Esophagus squamous epithelium (tissue), 5 donors: Measurements from ENCODE around the gene C5orf63. TPM values are rescaled to one million over a fixed set of nuclear protein-coding genes. Genes with fewer than 3 reads are reported as not detected.

ENCODE experiments used
- DNase-seq: peaks from one replicate; lab custom pipeline; 2025; lab: John Stamatoyannopoulos, UW
- H3K27ac ChIP-seq, 4 donors: fragments of 200-600 bp; sonication (generic); one replicate each; pipeline ENCODE4 v1.5.1; 2016 to 2019; ENCODE audit warnings: mild to moderate bottlenecking in 1 of 4
- H3K27me3 ChIP-seq, 4 donors: fragments of 200-600 bp; sonication (generic); 1 replicate in 3 of 4; 2 replicates in 1 of 4; pipeline versions ENCODE4 v1.5.1 to v1.6.0; 2017 to 2021; ENCODE audit warnings: antibody characterized with exemption in 1 of 4
- H3K36me3 ChIP-seq, 3 donors: fragments of 200-600 bp; sonication (generic); one replicate each; pipeline ENCODE4 v1.5.1; 2016 to 2019
- H3K4me1 ChIP-seq, 3 donors: fragments of 200-600 bp; sonication (generic); one replicate each; pipeline ENCODE4 v1.5.1; 2017 to 2019
- H3K4me3 ChIP-seq, 4 donors: fragments of 200-600 bp; sonication (generic); 1 replicate in 3 of 4; 2 replicates in 1 of 4; pipeline ENCODE4 v1.5.1; 2016 to 2019; ENCODE audit warnings: mild to moderate bottlenecking in 2 of 4, moderate library complexity in 1 of 4
- H3K9me3 ChIP-seq, 3 donors: fragments of 200-600 bp; sonication (generic); one replicate each; pipeline ENCODE4 v1.5.1; 2016 to 2019
- POLR2A ChIP-seq, 4 donors: fragments of 450-650 bp; IDR thresholded peaks; one replicate each; pipeline ENCODE4 v1.6.1; 2017; ENCODE audit warnings: antibody characterized with exemption in 4 of 4, mild to moderate bottlenecking in 4 of 4, moderate library complexity in 3 of 4
- WGBS, 2 donors: methylation state at CpG; one replicate each; pipeline ENCODE4 v1.1.5; 2018; 5-methylcytosine and 5-hydroxymethylcytosine counted together
- intact Hi-C: fragments of 100-400 bp; cut with DNase I; formaldehyde crosslinking; loops from one replicate; pipeline ENCODE4 v1.15.0; 2022
- total RNA-seq, 4 donors: library from RNA; depleted of rRNA; stranded (reverse); fragments of >200 nt; gene quantifications; one replicate each; pipeline ENCODE4 v1.1.0, GENCODE V29; 2016
- TF ChIP-seq, protein P1 (sequence below), 6 experiments: fragments of 450-650 bp in 4 of 6; fragments of 200-600 bp in 2 of 6; sonication (generic) in 2 of 6; IDR thresholded peaks; one replicate each; pipeline ENCODE4 v1.5.1; 2016 to 2019; ENCODE audit warnings: antibody characterized with exemption in 6 of 6, mild to moderate bottlenecking in 4 of 6, moderate library complexity in 4 of 6
- donor health status: DM: yes; HTN: yes; CAD: no.

The C5orf63 gene
- total RNA-seq, 4 donors from 2014 or later = 3.4 to 5.1 (median 3.9) TPM

DNA sequence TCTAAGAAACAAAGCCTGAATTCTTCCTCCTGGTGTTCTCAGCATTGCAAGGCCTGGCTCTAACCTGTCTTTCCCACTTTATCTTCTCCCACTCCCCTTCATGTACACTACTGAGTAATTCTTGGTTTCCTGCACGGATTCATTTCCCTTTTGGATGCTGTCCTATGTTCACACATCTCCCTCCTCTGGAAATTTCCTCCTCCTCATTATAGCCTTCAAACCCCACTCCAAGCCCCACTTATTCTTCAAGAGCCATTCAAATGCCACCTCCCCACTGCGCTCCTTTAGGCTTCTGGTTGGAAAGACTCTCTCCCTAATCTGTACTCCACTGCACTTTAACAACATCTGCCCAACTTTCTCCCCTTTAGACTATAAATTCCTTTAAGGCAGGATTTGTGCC is 28.2 kb upstream of the C5orf63 start:
- H3K27me3 ChIP-seq = peaks cover 0 to 2% (median 0%) of the 10 kb centered on the region in 4 donors
- H3K4me1 ChIP-seq = no peaks in the 10 kb centered on the region
- 59 to 71% methylated on average over 2 of the region's 2 CpGs for WGBS, 2 donors
- intact Hi-C loops = no loop called here
- H3K9me3 ChIP-seq = no peaks in the 10 kb centered on the region
- H3K27ac ChIP-seq = no peak overlapping the region
- H3K36me3 ChIP-seq = no peaks in the 10 kb centered on the region
- TF ChIP-seq, protein P1, sequence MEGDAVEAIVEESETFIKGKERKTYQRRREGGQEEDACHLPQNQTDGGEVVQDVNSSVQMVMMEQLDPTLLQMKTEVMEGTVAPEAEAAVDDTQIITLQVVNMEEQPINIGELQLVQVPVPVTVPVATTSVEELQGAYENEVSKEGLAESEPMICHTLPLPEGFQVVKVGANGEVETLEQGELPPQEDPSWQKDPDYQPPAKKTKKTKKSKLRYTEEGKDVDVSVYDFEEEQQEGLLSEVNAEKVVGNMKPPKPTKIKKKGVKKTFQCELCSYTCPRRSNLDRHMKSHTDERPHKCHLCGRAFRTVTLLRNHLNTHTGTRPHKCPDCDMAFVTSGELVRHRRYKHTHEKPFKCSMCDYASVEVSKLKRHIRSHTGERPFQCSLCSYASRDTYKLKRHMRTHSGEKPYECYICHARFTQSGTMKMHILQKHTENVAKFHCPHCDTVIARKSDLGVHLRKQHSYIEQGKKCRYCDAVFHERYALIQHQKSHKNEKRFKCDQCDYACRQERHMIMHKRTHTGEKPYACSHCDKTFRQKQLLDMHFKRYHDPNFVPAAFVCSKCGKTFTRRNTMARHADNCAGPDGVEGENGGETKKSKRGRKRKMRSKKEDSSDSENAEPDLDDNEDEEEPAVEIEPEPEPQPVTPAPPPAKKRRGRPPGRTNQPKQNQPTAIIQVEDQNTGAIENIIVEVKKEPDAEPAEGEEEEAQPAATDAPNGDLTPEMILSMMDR (IDR thresholded peaks at IDR 0.05) = no peak
- TF ChIP-seq POLR2A (IDR thresholded peaks at IDR 0.05) = no peak
- no peak for DNase-seq
- no peak overlapping the region for H3K4me3 ChIP-seq

- TF ChIP-seq, protein P1 (IDR thresholded peaks at IDR 0.05) = no peak
- no peak for TF ChIP-seq POLR2A (IDR thresholded peaks at IDR 0.05)
- Histone ChIP-seq H3K4me3 (no peak overlapping the region), H3K4me1 (no peaks in the 10 kb centered on the region), H3K9me3 (no peaks in the 10 kb centered on the region), H3K27ac (no peak overlapping the region), H3K27me3 (peaks cover 0 to 6% (median 0%) of the 10 kb centered on the region in 4 donors), H3K36me3 (no peaks in the 10 kb centered on the region)
- DNase-seq = no peak
- intact Hi-C loops = no loop called here
- WGBS, 2 donors = 49 to 52% methylated on average over 2 to 3 of the region's 3 CpGs
These were observed 24.9 kb upstream of the C5orf63 start for GRCh38 chr5:127098241-127098640.

DNA sequence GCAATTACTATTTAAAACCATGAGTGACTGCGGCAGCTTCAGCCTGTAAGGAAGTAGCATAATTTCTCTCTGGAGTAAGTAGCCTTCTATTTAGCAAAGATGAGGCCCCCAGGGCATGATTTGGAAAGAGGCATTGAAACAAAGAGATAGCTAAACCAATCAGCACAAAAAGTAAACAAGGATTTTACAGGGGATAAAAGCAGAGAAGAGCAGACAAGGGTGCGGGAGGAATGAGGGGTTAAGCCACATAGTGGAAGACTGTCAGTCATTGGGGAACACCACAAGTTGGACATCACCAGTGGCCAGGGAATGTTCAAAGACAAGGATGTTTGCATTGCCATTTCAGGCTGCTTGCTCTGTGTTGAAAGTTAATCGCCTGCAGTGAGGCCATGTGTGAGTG is 24.0 kb upstream of the C5orf63 start:
- H3K27ac ChIP-seq = no peak overlapping the region
- H3K9me3 ChIP-seq = no peaks in the 10 kb centered on the region
- no peak overlapping the region for H3K4me3 ChIP-seq
- peaks cover 0 to 6% (median 0%) of the 10 kb centered on the region in 4 donors for H3K27me3 ChIP-seq
- TF ChIP-seq, protein P1 (IDR thresholded peaks at IDR 0.05) = no peak
- TF ChIP-seq POLR2A (IDR thresholded peaks at IDR 0.05) = no peak
- intact Hi-C loops = no loop called here
- no peaks in the 10 kb centered on the region for H3K36me3 ChIP-seq
- WGBS, 2 donors = 55 to 74% methylated on average over 3 of the region's 3 CpGs
- no peaks in the 10 kb centered on the region for H3K4me1 ChIP-seq
- DNase-seq = no peak

DNA sequence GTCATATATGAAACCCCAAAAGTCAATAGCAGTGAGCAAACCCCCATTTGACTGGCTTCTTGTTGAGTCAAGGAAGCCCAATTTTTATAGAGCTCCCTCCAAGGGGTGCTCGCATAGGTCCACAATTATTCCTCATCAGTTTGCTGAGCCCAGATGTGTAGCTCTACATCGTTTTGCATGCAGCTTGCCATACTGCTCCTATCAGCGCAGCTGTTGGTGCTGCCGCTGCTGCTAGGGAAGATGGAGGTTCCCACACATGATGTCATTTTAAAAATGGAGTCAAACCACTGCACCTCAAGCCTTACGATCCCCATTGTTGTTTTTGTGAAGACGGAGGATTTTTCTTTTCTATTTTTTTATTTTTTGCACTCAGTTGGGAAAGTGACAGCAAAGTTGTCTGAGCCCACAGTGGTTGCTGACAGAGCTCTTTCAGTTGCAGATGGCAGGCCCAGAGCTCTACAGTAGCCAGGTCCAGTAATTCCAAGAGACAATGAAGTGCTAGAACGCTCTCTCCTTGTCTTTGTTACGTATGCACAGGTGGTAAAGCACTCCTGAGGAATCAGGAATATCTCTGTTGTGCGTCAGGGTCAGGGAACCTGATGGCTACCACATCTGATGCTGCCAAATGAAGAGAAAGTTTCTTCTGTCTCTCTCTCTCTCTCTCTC is 23.2 kb upstream of the C5orf63 start:
- TF ChIP-seq POLR2A (IDR thresholded peaks at IDR 0.05) = no peak
- TF ChIP-seq, protein P1 (IDR thresholded peaks at IDR 0.05) = no peak
- H3K4me1 ChIP-seq = no peaks in the 10 kb centered on the region
- H3K27ac ChIP-seq = no peak overlapping the region
- no peaks in the 10 kb centered on the region for H3K36me3 ChIP-seq
- peaks cover 0 to 6% (median 0%) of the 10 kb centered on the region in 4 donors for H3K27me3 ChIP-seq
- intact Hi-C loops = no loop called here
- no peak for DNase-seq
- H3K4me3 ChIP-seq = no peak overlapping the region
- no peaks in the 10 kb centered on the region for H3K9me3 ChIP-seq
- 83 to 87% methylated on average over 9 of the region's 9 CpGs for WGBS, 2 donors

DNA sequence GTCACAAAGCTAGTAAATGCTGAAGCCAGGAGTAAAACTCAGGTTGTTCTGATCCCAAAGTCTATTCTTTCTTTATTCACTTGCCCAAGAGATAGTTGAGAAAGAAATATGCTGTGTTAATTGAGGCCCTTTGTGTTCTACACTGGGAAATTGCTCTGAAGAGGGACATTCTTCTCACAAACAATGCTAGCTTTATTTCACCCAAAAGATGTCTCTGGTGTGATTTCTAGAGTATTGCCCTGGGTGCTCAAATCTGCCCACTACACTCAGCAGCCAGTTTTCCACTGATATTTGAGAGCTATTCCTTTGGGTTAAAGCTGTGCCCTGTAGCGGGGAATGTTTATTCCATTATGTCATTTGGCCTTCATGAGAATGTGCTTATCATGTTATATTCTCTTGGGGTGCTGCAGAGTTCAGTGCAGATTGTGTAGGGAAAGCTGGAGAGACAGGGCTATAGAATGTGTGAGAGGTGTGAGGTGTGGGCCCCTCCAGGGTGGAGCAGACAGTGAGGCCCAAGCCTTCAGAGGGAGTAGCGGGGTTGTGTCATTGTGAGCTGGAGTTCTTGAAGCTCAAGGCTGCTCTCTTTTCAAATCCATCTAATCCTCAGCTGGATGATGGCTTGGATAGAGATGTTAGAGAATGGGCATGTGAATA is 21.0 kb upstream of the C5orf63 start:
- peaks cover 0 to 6% (median 0%) of the 10 kb centered on the region in 4 donors for H3K27me3 ChIP-seq
- no peak overlapping the region for H3K27ac ChIP-seq
- no peak overlapping the region for H3K4me3 ChIP-seq
- no peak for TF ChIP-seq POLR2A (IDR thresholded peaks at IDR 0.05)
- TF ChIP-seq, protein P1 (IDR thresholded peaks at IDR 0.05) = no peak
- DNase-seq = no peak
- 90 to 93% methylated on average over 2 of the region's 2 CpGs for WGBS, 2 donors
- no peaks in the 10 kb centered on the region for H3K9me3 ChIP-seq
- H3K4me1 ChIP-seq = no peaks in the 10 kb centered on the region
- intact Hi-C loops = no loop called here
- H3K36me3 ChIP-seq = no peaks in the 10 kb centered on the region
